Pancreas (tissue), 10 donors: ENCODE measurements around the gene DDB1. TPM values are rescaled to one million over a fixed set of nuclear protein-coding genes. Genes with fewer than 3 reads are reported as not detected.

ENCODE experiments used
- ATAC-seq, 4 donors: fragments of 200-7000 bp; cut with Tn5 transposase; one replicate each; pipeline versions ENCODE4 v1.8.0 to v1.9.1; 2020; ENCODE audit warnings: mild to moderate bottlenecking in 4 of 4, moderate library complexity in 4 of 4
- DNase-seq, 6 donors: peaks; one replicate each; pipeline ENCODE4 v3.0.0-alpha.2; 2020
- FAIRE-seq: peaks from 2 replicates; lab custom pipeline; 2012; peaks lifted over from hg19 to GRCh38; lab: Jason Lieb, UNC
- H3K27ac ChIP-seq, 4 donors: fragments of 200-600 bp; sonication (generic); 1 replicate in 3 of 4; 2 replicates in 1 of 4; pipeline versions ENCODE4 v1.5.0 to v1.8.0; 2020
- H3K27me3 ChIP-seq, 4 donors: fragments of 200-600 bp; one replicate each; pipeline ENCODE4 v1.8.0; 2021
- H3K36me3 ChIP-seq, 3 donors: fragments of 200-600 bp; sonication (generic) in 1 of 3; one replicate each; pipeline versions ENCODE4 v1.5.0 to v1.8.0; 2020 to 2021
- H3K4me1 ChIP-seq, 3 donors: fragments of 200-600 bp; one replicate each; pipeline ENCODE4 v1.8.0; 2021
- H3K4me3 ChIP-seq, 4 donors: fragments of 200-600 bp; sonication (generic) in 2 of 4; one replicate each; pipeline versions ENCODE4 v1.5.0 to v1.8.0; 2020 to 2021
- H3K9me3 ChIP-seq, 4 donors: fragments of 200-600 bp; one replicate each; pipeline ENCODE4 v1.8.0; 2021
- WGBS, 2 donors: extraction: QIAGEN DNeasy Blood & Tissue Kit; methylation state at CpG; one replicate each; pipeline ENCODE4 v1.1.7; 2013; 5-methylcytosine and 5-hydroxymethylcytosine counted together
- intact Hi-C, 3 donors: fragments of 100-400 bp; cut with DNase I; formaldehyde crosslinking; loops; one replicate each; pipeline versions ENCODE4 v1.11.1 to v1.14.2; 2022
- polyA plus RNA-seq, 2 donors: library from polyadenylated mRNA; stranded (reverse); fragments of 200-250 nt; gene quantifications; one replicate each; pipeline ENCODE4 v1.2.3, GENCODE V29; 2013
- total RNA-seq, 6 donors: library from RNA; stranded (reverse); fragmentation: NEBNext Ultra II Directional in 4 of 6; extraction: Animal tissue kit (Norgen Biotek cat#: 25700) in 4 of 6; gene quantifications; one replicate each; pipeline versions ENCODE4 v1.2.1 to v1.2.4, GENCODE V29; 2021 to 2023
- TF ChIP-seq, protein P1 (sequence below), 4 donors: fragments of 200-600 bp; sonication (generic) in 3 of 4; IDR thresholded peaks; one replicate each; pipeline versions ENCODE4 v1.5.0 to v1.8.0; 2021; ENCODE audit warnings: antibody characterized with exemption in 4 of 4
- donor health status: healthy with polysubstance abuse.
- donor health status: DM: no; HTN: no; CAD: no; lungs with moderate emphysema.
- donor health status: DM: no; HTN: no; CAD: no.
- donor health status: control.
- donor health status: control.
- donor health status: Bipolar disorder and iron deficiency.
- donor health status: DM: yes; HTN: yes; CAD: no.
- donor health status: DM: no; HTN: no; CAD: no.
- donor health status: DM: no; HTN: no; CAD: no.
- donor health status: DM: yes; HTN: yes; CAD: no.

Gene DDB1
- total and polyA plus RNA-seq, 8 donors: 50.9 to 84.4 (median 74.5) TPM

DNA sequence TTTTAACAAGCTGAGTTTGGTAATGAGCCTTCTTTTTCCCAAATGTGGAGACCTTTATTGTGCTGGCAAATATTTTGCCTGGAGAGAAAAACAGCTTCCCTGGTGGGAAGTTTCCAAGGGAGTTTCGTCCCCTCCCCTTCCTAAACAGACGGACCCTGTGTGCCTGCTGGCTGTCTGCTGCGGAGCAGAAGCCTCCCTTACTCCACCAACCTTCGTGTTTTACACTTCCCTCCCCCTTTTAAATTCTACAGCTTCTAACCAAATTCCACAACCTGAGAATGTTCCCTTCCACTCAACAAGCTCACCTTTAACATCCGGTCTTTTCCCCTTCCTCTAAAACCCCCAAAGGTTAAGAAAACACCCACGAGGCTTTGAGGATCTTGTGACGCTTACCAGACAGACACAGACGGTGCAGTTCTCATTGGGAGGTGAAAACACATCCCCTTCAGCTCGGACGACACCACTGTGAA, 54.9 kb downstream of the DDB1 start:
- DNase-seq (no peak), FAIRE-seq (no peak), ATAC-seq (no peak)
- Histone ChIP-seq H3K9me3 (no peaks in the 10 kb centered on the region), H3K4me1 (no peaks in the 10 kb centered on the region), H3K4me3 (no peak overlapping the region), H3K27ac (no peak overlapping the region), H3K27me3 (no peaks in the 10 kb centered on the region), H3K36me3 (no peaks in the 10 kb centered on the region)
- TF ChIP-seq, protein P1, sequence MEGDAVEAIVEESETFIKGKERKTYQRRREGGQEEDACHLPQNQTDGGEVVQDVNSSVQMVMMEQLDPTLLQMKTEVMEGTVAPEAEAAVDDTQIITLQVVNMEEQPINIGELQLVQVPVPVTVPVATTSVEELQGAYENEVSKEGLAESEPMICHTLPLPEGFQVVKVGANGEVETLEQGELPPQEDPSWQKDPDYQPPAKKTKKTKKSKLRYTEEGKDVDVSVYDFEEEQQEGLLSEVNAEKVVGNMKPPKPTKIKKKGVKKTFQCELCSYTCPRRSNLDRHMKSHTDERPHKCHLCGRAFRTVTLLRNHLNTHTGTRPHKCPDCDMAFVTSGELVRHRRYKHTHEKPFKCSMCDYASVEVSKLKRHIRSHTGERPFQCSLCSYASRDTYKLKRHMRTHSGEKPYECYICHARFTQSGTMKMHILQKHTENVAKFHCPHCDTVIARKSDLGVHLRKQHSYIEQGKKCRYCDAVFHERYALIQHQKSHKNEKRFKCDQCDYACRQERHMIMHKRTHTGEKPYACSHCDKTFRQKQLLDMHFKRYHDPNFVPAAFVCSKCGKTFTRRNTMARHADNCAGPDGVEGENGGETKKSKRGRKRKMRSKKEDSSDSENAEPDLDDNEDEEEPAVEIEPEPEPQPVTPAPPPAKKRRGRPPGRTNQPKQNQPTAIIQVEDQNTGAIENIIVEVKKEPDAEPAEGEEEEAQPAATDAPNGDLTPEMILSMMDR (IDR thresholded peaks at IDR 0.05): no peak
- WGBS, 2 donors: 59 to 63% methylated on average over 10 of the region's 10 CpGs
- intact Hi-C loops: no loop called here

DNA sequence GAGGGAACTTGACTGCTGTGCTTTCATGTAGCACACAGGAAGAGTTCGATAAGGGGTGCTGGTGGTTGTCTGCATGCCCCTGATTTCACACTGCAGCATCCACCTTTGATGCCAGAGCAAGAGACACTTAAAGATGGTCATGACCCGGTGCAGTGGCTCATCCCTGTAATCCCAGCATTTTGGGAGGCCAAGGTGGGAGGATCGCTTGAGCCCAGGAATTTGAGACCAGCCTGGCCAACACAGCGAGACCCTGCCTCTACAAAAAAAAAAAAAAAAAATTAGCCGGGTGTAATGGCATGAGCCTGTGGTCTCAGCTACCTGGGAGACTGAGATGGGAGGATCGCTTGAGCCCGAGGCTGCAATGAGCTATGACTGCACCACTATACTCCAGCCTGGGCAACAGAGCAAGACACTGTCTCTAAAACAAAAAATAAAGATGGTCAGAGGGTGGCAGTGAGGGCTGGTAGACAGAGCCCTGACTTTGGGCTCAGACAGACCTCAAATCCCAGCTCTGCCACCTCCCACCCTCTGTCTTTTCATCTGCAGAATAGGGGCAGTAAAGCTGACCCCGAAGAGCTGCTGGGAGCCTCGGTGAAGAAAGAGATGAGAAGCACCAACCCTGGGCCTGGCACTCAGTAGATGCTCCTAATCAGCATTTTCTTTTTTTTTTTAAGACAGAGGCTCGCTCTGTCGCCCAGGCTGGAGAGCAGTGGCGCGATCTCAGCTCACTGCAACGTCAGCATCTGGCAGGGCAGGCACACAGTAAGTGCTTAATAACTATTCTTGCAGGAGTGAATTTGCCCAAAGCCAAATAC, 55.5 kb downstream of the DDB1 start:
- no peak overlapping the region for H3K27ac ChIP-seq
- ATAC-seq (no peak), DNase-seq (no peak), FAIRE-seq (no peak)
- H3K9me3 ChIP-seq: no peaks in the 10 kb centered on the region
- TF ChIP-seq, protein P1 (IDR thresholded peaks at IDR 0.05): no peak
- intact Hi-C loops: no loop called here
- WGBS, 2 donors: 81 to 90% methylated on average over 14 of the region's 14 CpGs
- no peaks in the 10 kb centered on the region for H3K4me1 ChIP-seq
- no peaks in the 10 kb centered on the region for H3K36me3 ChIP-seq
- no peaks in the 10 kb centered on the region for H3K27me3 ChIP-seq
- no peak overlapping the region for H3K4me3 ChIP-seq

DNA sequence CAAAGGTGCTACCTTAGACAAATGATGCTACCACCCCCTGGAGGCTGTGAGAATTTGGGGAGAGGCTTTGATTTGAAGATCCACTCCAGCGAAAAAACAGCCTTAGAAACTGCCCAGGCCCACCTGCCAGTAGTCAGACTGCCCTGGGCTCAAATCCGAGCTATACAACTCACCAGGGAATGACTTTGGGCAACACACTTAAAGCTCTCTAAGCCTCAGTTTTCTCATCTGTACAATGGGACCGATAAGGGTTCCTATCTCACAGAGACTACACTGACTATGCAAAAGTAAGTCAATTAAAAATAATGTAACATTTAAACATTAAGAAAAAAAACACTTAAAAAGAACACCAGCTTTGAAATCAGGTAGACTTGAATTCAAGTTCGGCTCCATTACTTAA, 57.7 kb downstream of the DDB1 start:
- H3K4me3 ChIP-seq: no peak overlapping the region
- H3K9me3 ChIP-seq: no peaks in the 10 kb centered on the region
- WGBS, 2 donors: 71 to 78% methylated on average over 4 of the region's 4 CpGs
- no peaks in the 10 kb centered on the region for H3K4me1 ChIP-seq
- no peak for FAIRE-seq
- no peaks in the 10 kb centered on the region for H3K27me3 ChIP-seq
- intact Hi-C loops: no loop called here
- DNase-seq: no peak
- no peak for ATAC-seq
- no peak overlapping the region for H3K27ac ChIP-seq
- no peaks in the 10 kb centered on the region for H3K36me3 ChIP-seq
- TF ChIP-seq, protein P1 (IDR thresholded peaks at IDR 0.05): no peak

DNA sequence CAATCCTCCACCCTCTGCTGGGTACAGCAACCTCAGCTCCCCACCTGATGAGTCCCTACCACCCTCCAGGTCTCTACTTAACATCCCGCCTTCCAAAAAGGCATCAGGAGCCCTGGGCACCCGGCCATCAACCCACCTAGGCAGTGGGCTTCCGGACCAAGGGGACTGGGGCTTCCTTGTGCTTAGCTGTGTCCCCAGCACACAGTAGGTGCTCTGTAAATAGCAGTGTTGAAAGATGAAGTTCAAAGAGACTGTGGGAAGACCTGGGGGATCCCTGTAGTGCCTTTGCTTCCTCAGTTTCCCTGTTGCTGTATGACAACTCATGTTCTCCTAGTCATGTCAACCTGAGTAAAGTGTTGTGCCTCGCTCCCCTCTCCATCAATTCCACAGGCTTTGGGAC, 58.8 kb downstream of the DDB1 start:
- intact Hi-C loops: no loop called here
- no peaks in the 10 kb centered on the region for H3K36me3 ChIP-seq
- no peaks in the 10 kb centered on the region for H3K9me3 ChIP-seq
- no peaks in the 10 kb centered on the region for H3K27me3 ChIP-seq
- H3K27ac ChIP-seq: no peak overlapping the region
- H3K4me3 ChIP-seq: no peak overlapping the region
- no peak for ATAC-seq
- TF ChIP-seq, protein P1 (IDR thresholded peaks at IDR 0.05): no peak
- 86 to 89% methylated on average over 4 of the region's 4 CpGs for WGBS, 2 donors
- H3K4me1 ChIP-seq: no peaks in the 10 kb centered on the region
- no peak for DNase-seq
- no peak for FAIRE-seq
